Subcutaneous adipose tissue (tissue), 4 donors: Measurements from ENCODE around the gene TMEM255B. TPM values are rescaled to one million over a fixed set of nuclear protein-coding genes. Genes with fewer than 3 reads are reported as not detected.

Experiments used
- CTCF ChIP-seq: fragments of 450-650 bp; IDR thresholded peaks from one replicate; pipeline ENCODE4 v1.5.1; 2016; ENCODE audit warnings: low read depth, mild to moderate bottlenecking, control low read depth, antibody characterized with exemption, moderate library complexity
- total RNA-seq, 4 donors: library from RNA; depleted of rRNA; stranded (reverse); fragments of >200 nt; gene quantifications; one replicate each; pipeline ENCODE4 v1.1.0, GENCODE V29; 2016

TMEM255B gene
- total RNA-seq, 4 donors from 2014 or later = 1.5 to 19.2 (median 5.2) TPM

GRCh38 chr13:113833111-113833830 lies 74.2 kb downstream of the TMEM255B start:
- no peak for TF ChIP-seq CTCF

- no peak for TF ChIP-seq CTCF
Measured at GRCh38 chr13:113834496-113835200, 75.6 kb downstream of the TMEM255B start.

- no peak for TF ChIP-seq CTCF
Measured at GRCh38 chr13:113835461-113836270, 76.6 kb downstream of the TMEM255B start.

- TF ChIP-seq CTCF = no peak
Measured at GRCh38 chr13:113836768-113837559, 77.9 kb downstream of the TMEM255B start.

GRCh38 chr13:113837560-113838355 lies 78.7 kb downstream of the TMEM255B start:
- no peak for TF ChIP-seq CTCF

GRCh38 chr13:113838711-113839201 lies 79.7 kb downstream of the TMEM255B start:
- no peak for TF ChIP-seq CTCF
